ENCODE data around the gene DHRS4.
"Not testable (repeated sequence)": the region's sequence is repeated elsewhere in the genome, so short reads cannot be mapped to it uniquely, and the experiment has no call there.

The DHRS4 gene

DNA sequence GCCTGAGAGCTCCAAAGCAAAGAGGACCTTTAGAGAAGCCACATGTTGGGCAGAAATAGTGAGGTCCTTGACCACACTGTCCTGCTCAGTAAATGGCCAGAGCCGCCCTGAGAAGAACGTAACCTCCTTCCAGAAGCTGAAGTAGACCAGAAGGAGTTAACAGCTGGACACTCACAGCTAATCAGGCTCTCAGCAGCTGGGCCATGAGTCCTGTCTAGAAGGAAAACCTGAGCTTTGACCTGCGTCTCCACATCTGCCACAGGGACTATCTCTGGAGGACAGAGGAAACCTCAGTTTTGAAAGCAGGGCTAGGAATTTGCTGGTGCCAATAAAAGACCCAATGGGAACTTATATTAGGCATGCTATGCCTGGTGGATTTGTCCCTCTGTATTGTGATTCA, 12.3 kb upstream of the DHRS4 start:
- no peak for DNase-seq

DNA sequence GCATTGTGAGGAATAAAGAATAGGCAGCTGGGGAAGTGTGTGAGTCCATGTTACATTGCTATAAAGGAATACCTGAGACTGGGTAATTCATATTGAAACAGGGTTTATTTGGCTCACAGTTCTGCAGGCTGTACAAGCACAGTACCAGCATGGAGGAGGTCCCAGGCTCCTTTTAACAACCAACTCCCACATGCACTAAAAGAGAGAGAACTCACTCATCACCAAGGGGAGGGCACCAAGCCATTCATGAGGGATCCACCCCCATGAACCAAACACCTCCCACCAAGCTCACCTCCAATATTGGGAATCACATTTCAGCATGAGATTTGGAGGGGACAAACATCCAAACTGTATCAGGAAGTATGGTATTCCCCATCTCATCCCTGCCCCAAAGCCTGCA, 11.9 kb upstream of the DHRS4 start:
- DNase-seq = no peak

DNA sequence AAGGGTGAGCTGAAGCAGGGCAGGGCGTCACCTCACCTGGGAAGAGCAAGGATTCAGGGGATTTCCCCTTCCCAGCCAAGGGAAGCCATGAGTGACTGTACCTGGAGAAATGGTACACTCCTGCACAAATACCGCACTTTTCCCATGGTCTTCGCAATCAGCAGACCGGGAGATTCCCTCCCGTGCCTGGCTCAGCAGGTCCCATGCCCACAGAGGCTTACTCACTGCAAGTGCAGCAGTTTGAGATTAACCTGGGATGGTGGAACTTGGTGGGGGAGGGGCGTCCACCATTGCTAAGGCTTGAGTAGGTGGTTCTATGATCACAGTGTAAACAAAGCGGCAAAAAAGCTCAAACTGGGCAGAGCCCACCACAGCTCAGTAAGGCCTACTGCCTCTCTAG, 11.0 kb upstream of the DHRS4 start:
- DNase-seq = no peak

DNA sequence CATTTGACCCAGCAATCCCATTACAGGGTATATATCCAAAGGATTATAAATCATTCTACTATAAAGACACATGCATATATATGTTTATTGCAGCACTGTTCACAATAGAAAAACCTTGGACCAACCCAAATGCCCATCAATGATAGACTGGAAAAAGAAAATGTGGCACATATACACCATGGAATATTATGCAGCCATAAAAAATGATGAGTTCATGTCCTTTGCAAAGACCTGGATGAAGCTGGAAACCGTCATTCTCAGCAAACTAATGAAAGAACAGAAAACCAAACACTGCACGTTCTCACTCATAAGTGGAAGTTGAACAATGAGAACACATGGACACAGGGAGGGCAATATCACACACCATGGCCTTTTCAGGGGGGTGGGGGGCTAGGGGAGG, 4.5 kb upstream of the DHRS4 start:
- not testable (repeated sequence) for DNase-seq

DNA sequence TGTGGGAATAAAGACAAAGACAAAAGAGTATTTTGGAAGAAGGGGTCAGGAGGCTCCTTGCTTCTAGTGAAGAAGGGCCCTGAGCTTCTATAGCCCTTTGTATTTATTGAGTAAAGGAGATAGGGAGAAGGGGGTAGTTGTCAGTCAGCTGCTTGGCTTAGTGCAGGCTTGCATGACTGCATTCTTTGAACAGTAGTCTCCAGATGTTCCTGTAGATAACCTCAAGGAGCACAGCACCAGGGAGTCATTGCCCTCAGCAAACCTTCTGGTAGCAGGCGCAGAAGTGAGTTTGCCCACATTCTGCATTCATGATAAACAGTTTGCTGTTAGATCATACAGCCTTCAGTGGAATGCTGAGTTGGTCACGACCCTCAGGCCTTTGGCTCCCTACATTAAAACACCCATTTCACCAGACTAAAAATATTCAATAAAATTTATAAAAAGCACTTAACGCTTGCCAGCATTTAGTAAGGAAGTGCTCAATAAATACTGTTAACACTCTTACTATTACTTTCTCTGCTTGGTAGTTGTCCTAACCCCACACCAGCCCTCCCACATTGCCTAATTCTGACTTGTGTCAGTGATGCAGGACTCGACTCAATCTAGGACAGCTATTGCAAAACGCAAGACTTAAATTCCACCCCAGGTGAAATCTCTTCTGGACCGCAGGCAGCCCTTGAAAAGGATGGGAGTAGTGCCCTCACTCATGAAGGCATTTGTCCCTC, 3.0 kb upstream of the DHRS4 start:
- DNase-seq = no peak

DNA sequence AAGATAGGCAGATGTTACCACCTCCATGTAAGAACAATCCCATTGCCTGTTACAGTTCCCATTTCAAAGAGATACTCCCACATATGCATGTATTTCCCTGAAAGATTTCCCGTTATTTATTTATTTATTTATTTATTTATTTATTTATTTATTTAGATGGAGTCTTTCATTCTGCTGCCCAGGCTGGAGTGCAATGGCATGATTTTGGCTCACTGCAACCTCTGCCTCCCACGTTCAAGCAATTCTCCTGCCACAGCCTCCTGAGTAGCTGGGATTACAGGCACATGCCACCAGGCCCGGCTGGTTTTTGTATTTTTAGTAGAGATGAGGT, 2.5 kb upstream of the DHRS4 start:
- not testable (repeated sequence) for DNase-seq

DNA sequence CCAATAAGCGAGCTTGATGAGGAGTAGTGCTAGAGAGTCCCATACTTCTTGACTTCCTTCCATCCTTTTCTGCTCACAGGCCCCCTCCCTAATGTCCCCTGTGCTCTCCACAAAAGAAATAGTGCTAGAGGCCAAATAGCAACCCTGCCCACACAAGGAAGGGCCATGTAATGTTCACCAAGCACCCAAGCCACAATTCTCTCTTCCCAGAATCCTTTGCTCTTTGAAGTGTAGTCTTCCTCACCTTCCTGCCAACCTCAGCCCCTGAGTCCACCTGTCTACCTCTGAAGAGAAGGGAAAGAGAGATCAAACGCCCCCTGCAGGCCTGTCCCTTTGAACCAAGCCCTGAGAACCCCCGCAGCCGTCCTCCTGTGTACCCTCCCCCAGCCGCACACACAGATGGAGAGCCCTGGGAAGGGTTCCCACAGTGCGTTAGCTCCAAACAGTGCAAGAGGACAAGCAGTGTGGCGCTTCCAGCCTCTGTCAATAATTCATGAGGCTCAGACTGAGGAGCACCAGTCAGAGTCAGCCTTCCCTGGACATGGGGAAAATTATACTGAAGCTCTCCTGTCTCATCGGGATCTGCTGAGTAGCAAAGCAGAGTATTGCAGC, 1.9 kb upstream of the DHRS4 start:
- no peak for DNase-seq

DNA sequence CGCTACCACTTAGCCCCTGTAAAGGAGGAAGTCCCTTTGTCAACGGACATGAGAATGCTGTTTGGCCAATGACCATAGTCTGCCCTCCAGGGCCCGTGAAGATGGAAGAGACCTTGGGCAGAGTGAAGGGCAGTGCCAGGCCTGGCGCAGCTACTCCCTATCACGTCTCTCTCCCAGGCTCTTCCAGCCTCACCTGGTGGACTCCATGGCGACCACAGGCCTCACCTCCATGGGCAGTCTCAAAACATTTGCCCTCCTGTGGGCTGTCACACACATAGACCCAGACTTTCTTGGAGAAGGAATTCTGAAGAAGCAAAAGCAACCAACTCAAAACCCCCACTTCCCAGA, 480 bp upstream of the DHRS4 start:
- DNase-seq = peak in 2 of 4 experiments; percentile 22 to 30

DNA sequence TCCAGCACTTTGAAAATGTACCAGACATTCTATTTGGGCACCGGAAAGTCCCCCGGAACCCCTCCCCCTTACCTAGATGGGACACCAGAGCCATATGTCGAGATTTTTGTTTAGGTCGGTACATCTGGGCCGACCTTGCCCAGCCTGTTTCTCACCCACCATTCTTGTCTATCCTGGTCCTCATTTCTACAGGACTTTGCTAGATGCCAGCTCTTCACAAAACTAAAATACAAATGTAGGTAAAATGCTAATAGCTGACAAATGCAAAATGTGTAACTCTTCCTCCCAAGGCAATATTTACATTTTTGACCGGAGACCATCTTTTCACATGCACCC, 677 bp downstream of the DHRS4 start:
- DNase-seq = not testable (repeated sequence)

DNA sequence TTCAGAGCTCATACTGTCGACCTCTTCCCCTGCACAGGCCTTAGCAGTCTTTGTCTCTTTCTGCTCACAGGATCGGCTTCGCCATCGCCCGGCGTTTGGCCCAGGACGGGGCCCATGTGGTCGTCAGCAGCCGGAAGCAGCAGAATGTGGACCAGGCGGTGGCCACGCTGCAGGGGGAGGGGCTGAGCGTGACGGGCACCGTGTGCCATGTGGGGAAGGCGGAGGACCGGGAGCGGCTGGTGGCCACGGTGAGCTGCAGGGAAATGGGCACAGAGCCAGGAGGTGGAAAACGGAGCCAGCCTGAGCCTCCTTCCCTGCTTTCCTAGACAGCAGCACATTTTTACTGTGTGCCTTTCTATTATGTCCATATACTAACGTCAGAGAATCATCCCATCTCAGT, 1.4 kb downstream of the DHRS4 start:
- not testable (repeated sequence) for DNase-seq

DNA sequence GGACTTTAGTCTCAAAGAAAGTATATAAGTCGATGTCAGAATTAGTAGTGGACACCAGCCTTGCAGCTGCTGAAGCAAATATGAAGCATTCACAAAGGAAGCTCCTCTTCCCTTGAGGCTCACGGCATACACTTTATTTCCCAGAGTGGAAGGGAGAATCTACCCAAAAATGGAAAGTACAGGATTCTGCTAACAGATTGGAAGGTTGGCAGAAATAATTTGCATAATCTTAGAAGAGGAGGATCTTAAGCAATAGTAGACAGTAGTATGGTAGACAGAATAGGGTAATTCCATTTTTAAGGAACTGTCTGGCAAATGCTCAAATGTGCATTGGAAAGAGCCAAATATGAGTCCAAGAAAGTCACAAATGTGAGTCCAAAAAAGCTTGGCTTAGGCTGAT, 2.2 kb downstream of the DHRS4 start:
- DNase-seq = not testable (repeated sequence)

DNA sequence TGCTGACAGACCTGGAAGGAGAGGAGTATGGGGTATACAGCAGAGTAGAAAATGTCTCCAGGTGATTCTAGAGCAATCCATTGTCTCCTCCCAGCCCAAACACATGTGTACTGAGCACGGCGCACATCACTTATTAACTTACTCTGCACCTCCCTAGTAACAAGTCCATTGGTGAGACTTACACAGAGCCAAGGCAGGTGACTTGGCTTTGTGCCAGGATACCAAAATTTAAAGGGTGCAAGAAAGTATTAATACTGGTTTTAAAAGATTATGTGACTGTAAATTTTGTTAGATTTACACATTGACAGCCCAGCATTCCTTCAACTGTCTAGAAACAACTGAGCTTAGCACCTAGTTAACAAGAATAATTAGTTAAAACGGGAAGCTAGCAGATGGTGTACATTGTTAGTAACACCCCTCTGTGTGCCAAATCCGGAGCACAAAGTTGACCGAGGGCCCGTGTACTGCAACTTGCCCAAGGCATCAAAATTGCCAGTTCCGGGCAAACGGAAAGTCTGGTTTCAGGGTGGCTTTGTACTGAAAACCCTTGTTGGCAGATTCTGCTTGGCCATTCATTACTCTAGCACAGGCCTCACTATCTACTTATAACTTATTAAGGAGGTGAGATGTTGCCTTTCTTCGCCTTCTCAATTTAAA, 4.5 kb downstream of the DHRS4 start:
- not testable (repeated sequence) for DNase-seq

DNA sequence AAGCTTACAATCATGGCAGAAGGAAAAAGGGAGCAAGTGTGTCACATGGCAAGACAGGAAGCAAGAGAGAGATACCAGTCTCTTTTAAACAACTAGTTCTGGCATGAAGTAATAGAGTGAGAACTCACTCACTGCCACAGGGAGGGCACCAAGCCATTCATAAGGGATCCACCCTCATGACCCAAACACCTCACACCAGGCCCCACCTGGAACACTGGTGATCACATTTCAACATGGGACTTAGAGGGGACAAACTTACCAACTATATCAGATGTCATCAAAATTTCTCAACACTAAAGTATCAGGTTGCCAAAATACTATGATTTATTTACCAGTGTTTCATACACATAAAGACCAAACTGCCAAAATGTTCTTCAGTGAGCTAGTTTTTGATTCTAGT, 7.3 kb downstream of the DHRS4 start:
- not testable (repeated sequence) for DNase-seq

DNA sequence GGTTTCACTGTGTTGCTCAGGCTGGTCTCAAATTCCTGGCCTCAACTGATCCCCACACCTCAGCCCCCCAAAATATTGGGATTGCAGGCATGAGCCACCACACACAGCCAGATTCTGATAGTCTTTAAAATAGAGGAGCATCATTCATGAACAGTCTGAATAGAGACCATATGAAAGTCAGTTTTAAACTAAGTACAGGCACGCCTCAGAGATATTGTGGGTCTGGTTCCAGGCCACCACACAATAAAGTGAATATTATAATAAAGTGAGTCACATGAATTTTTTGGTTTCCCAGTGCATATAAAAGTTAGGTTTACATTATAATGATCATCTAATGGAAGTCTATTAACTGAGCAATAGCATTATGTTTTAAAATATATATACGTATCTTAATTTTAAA, 8.1 kb downstream of the DHRS4 start:
- DNase-seq = not testable (repeated sequence)

DNA sequence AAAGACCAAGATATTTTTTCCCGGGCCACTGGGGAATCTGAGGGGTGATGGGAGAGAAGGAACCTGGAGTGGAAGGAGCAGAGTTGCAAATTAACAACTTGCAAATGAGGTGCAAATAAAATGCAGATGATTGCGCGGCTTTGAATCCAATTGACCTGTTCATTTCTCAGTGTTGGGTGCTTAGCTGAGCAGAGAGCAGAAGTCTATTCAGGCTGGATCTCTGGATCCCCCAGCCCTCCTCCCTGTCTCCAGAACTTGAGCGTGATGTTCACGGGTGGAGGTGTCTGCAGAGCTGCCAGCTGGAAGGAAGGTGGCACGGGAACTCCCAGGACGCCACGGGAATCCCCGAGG, 15.5 kb downstream of the DHRS4 start:
- DNase-seq = not testable (repeated sequence)

DNA sequence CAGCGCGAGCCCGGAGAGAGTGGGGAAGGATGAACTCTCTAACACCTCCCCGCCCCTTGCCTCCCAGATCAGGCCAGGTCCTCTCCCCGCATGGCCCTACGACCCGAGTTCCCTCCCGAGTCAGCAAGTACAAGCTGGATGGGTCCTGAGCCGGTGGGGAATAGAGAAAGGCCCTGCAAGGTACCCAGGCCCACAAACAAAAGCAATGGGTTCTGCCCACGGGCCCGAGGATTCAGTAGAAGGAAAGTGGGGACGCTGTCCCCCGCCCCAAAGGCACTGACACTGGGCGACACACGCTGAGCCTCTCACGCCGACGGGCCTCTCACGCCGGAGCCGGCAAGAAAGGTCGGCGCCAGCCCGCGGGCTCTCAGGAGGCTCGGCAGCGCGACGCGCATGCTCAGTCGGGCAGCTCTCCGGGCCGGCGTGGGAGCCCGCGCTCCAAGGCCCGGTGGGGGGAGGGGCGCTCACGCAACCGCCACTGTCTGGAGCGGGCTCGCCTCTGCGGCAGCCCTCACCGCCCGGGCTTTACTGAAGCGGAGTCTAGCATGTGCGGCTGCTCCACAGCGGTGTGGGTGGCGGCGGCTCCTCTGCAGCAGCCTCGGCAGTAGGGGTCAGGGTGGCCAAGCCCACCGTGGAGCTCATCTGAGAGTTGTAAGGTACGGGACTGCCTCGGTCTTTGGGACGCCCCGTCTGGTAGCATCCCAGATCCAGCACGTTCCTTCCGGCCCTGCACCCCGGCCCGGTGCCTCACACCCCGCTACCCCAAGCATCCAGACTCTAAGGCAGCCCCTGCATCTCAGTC, 16.1 kb downstream of the DHRS4 start:
- DNase-seq = peak; percentile 26 to 69 (median 44)

DNA sequence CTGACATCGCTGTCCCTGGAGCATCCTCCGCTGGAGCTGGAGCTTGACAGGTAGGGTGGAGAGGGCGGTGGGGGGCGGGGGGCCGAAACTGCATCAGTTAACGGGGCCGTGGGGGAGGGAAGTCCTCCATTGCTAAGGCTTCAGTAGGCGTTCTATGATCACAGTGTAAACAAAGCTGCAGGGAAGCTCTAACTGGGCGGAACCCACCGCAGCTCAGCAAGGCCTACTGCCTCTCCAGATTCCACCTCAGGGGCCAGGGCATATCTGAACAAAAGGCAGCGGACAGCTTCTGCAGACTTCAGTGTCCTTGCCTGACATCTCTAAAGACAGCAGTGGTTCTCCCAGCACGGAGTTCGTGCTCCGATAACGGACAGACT, 16.7 kb downstream of the DHRS4 start:
- DNase-seq = not testable (repeated sequence)

DNA sequence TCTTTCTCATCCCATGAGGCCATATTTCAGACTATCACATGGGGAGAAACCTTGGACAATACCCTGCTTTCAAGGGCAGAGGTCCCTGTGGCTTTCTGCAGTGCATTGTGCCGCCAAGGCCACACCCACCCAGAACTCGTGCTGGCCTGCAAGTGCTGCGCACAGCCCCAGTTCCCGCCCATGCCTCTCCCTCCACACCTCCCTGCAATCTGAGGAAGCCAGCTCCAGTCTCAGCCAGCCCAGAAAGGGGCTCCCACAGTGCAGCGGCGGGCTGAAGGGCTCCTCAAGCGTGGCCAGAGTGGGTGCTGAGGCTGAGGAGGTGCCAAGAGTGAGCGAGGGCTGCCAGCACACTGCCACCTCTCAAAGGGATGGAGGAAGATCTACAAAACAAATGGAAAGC, 19.6 kb downstream of the DHRS4 start:
- peak in 1 of 4 experiments; percentile 24 for DNase-seq

DNA sequence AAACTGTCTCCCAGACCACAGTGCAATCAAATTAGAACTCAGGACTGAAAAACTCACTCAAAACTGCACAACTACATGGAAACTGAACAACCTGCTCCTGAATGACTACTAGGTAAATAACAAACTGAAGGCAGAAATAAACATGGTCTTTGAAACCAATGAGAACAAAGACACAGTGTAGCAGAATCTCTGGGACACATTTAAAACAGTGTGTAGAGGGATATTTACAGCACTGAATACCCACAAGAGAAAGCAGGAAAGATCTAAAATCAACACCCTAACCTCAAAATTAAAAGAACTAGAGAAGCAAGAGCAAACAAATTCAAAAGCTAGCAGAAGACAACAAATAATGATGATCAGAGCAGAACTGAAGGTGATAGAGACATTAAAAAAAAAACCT, 20.5 kb downstream of the DHRS4 start:
- DNase-seq = not testable (repeated sequence)

DNA sequence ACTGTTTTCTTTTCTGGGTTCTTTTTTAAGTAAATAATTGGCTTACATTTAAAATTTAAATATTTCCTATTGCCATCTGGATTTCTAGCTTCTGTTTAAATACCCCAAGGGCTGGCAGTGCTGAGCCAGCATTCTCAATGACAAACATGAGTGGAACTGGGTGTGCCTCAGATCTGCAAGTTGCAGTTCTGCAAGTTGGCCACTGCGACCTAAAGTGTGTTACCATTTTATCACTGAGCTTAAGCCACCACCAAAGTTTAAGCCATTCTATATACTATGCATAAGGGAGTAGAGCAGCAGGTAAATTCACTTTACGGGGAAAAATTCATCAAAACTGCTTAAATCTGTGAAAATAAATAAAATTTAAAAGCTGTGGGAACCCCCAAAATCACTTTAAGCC, 23.6 kb downstream of the DHRS4 start:
- DNase-seq = peak in 2 of 4 experiments; percentile 29 to 56

DNA sequence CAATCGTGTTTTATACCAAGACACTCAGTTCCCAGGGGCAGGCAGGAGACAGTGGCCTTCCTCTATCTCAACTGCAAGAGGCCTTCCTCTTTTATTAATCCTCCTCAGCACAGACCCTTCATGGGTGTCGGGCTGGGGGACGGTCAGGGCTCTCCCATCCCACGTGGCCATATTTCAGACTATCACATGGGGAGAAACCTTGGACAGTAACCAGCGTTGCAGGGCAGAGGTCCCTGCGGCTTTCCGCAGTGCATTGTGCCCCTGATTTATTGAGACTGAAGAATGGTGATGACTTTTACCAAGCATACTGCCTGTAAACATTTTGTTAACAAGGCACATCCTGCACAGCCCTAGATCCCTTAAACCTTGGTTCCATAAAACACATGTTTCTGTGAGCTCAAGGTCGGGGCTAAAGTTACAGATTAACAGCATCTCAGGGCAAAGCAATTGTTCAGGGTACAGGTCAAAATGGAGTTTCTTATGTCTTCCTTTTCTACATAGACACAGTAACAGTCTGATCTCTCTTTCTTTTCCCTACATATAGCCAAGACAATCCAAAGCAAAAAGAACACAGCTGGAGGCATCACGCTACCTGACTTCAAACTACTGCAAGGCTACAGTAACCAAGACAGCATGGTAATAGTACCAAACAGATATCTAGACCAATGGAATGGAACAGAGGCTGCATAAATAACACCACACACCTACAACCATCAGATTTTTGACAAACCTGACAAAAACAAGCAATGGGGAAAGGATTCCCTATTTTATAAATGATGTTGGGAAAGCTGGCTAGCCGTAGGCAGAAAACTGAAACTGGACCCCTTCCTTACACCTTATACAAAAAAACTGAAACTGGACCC, 28.6 kb downstream of the DHRS4 start:
- not testable (repeated sequence) for DNase-seq

DNA sequence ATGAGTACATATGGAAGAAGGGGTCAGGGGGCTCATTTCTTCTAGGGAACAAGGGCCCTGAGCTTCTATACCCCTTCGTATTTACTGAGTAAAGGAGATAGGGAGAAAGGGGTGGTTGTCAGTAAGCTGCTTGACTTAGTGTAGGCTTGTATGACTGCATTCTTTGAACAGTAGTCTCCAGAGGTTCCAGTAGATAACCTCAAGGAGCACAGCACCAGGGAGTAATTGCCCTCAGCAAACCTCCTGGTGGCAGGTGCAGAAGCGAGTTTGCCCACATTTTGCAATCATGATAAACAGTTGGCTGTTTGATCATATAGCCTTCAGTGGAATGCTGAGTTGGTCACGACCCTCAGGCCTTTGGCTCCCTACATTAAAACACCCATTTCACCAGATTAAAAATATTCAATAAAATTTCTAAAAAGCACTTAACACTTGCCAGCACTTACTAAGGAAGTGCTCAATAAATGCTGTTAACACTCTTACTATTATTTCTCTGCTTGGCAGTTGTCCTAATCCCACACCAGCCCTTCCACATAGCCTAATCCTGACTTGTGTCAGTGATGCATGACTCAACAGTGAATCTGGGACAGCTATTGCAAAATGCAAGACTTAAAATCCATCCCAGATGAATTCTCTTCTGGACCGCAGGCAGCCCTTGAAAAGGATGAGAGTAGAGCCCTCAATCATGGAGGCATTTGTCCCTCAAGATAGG, 31.5 kb downstream of the DHRS4 start:
- DNase-seq = peak in 2 of 4 experiments; percentile 19
